Germinal center (tissue), 1 donor: ENCODE measurements around the gene RABL6.
"Not testable (repeated sequence)": the region's sequence is repeated elsewhere in the genome, so short reads cannot be mapped to it uniquely, and the experiment has no call there.

Source experiments
- DNase-seq: peaks from one replicate; pipeline ENCODE4 v3.0.0; 2012; ENCODE audit warnings: mixed read lengths, low spot score

RABL6 gene

GRCh38 chr9:136775191-136775590, 32.6 kb upstream of the RABL6 start:
- DNase-seq: no peak

- DNase-seq: no peak
These were observed 30.8 kb upstream of the RABL6 start for GRCh38 chr9:136776947-136777346.

GRCh38 chr9:136777359-136777758, 30.4 kb upstream of the RABL6 start:
- no peak for DNase-seq

GRCh38 chr9:136779808-136780207, 27.9 kb upstream of the RABL6 start:
- no peak for DNase-seq

GRCh38 chr9:136782452-136782851, 25.3 kb upstream of the RABL6 start:
- DNase-seq: no peak

- DNase-seq: no peak
These were observed 23.3 kb upstream of the RABL6 start for GRCh38 chr9:136784249-136784996.

- no peak for DNase-seq
These were observed 22.8 kb upstream of the RABL6 start for GRCh38 chr9:136784997-136785361.

- DNase-seq: not testable (repeated sequence)
These were observed 22.0 kb upstream of the RABL6 start for GRCh38 chr9:136785565-136786355.

GRCh38 chr9:136786451-136786850, 21.3 kb upstream of the RABL6 start:
- no peak for DNase-seq

GRCh38 chr9:136786983-136787382, 20.8 kb upstream of the RABL6 start:
- not testable (repeated sequence) for DNase-seq

- DNase-seq: peak; percentile 67
These were observed 19.9 kb upstream of the RABL6 start for GRCh38 chr9:136787690-136788400.

- DNase-seq: not testable (repeated sequence)
These were observed 18.9 kb upstream of the RABL6 start for GRCh38 chr9:136788644-136789522.

GRCh38 chr9:136789523-136789937, 18.2 kb upstream of the RABL6 start:
- DNase-seq: no peak

GRCh38 chr9:136790640-136791515, 16.9 kb upstream of the RABL6 start, which contains the start of gene TMEM141:
Gene TMEM141 (plus strand): TSS chr9:136791344. CDS start chr9:136791371, 27 bp downstream.
- DNase-seq: peak; percentile 98

- peak; percentile 64 for DNase-seq
These were observed 16.1 kb upstream of the RABL6 start for GRCh38 chr9:136791516-136792276.

- DNase-seq: no peak
These were observed 15.2 kb upstream of the RABL6 start for GRCh38 chr9:136792321-136793085.

GRCh38 chr9:136793086-136793946, 14.4 kb upstream of the RABL6 start:
- no peak for DNase-seq
